ENCODE measurements around the gene CYP27B1.

The CYP27B1 gene

GRCh38 chr12:57765003-57765697 is 1.7 kb downstream of the CYP27B1 start:
- FAIRE-seq = no peak

- FAIRE-seq = no peak
Observed at GRCh38 chr12:57764662-57765002, 2.2 kb downstream of the CYP27B1 start.

- FAIRE-seq = no peak
Observed at GRCh38 chr12:57763881-57764661, 2.8 kb downstream of the CYP27B1 start.

GRCh38 chr12:57762463-57762862 is 4.4 kb downstream of the CYP27B1 start:
- FAIRE-seq = no peak

DNA sequence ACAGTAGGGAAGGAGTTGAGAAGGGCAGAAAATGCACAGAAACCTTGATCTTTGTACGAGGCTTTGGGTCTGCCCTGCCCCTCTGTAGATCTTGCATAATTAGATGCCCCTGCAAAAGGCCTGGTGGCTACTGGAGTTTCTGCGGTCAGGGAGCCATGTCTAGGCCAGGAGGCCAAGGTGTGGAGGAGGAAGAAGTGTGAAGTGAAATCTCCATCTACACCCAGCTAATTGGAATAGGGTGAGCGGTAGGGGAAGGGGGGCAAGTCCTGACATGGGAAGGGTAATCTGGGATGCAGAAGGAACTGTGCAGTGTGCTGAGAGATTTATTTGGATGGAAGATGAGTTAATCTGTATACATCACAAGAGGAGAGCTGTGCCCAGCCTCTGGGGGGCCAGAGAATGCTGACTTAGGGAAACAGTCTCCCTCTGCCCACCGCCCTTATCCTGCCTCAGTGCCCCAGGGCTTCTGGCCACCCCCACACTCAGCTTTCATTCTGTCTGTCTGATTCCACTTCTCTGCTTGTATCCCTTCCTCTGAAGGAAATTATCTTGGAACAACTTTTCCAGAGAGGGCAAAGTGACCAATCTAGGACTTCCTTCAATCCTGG is 5.4 kb downstream of the CYP27B1 start:
- FAIRE-seq = no peak

DNA sequence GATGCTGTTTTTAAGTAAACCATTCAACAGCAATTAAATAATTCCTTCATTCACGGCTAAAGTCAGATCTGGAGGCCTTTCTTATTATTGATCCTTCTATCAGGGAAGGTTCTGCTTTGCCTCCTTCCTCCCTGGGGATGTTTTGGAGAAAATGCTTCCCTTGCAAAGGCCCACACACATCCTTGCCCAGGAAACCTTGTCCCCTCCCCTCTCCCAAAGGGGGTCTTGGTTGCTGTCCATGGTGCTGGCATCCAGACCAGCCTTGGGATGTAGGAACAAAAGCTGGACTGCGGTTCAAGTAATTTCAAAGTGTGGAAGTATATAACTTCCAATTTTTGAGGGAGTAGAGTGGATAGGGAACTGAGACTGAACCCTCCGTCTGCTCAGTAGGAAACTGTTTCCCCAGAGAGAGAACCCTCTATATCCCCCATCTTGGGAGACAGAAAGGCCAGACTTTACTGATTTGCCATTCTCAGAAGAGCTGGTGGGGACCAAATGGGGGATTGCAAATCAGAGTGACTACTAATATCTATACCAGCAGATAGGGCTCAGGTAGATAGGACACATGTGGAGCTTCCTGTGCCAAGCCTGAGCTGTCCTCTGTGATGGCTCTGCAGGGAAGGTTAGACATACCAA is 6.4 kb downstream of the CYP27B1 start:
- FAIRE-seq = no peak

DNA sequence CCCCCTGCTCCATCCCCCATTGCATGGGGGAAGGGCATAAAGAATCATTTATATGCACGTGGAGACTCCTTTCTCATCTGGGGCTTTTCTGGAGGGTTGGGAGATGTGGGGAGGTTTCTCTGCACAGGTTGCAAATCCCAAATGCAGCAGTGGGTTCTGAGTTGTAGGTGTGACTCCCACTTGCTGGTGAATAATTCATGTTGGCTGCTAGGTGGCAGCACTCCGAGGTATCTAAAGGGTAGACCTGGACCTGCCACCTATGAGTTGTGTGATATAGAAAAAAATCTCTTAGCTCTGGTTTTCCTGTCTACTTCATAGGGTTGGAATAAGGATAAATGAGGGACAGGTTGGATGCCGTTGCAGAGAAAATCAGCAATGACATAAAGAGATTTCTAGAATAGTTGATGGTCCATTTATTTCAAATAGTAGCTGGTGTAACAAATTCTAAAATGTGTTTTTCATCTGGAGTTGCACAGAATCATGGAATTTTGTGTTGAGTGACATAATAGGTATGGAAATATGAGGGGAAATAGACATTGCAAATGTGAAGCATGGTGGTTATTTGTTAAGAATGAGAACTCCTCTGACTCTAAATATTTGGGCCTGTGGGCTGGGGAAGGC is 7.4 kb downstream of the CYP27B1 start:
- FAIRE-seq = no peak

DNA sequence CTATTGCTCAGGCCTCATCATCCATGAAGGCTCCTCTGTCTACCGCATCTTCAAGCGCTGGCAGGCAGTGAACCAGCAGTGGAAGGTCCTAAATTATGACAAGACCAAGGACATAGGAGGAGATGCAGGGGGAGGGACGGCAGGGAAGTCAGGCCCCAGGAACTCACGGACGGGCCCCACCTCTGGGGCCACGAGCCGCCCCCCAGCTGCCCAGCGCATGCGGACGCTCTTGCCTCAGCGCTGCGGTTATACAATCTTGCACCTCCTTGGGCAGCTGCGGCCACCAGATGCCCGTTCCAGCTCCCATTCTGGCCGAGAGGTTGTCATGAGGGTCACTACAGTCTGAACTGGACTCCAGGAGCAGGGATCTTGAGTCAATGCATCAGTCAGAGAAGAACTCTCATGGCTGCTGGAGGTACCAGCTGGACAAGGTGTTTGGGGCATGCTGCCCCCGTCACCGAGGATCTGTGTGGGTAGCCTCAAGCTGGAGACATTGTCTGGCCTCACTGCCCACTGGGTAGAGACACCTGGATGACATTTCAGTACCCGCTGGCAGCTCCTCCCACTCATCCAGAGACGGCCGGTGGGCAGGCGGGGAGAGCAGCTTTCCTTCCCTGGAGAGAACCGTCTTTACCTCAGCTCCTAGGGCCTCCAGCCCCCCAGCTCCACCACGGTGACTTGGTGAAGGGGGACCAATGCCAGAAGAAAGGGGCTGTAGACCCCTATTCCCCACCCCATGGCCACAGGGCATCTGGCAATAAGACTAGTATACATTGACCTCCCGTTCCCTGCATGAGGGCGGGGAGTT is 8.1 kb downstream of the CYP27B1 start:
- FAIRE-seq = no peak

- FAIRE-seq = no peak
Observed at GRCh38 chr12:57757771-57758170, 9.1 kb downstream of the CYP27B1 start.

GRCh38 chr12:57756406-57757341 is 10.2 kb downstream of the CYP27B1 start:
- FAIRE-seq = no peak

DNA sequence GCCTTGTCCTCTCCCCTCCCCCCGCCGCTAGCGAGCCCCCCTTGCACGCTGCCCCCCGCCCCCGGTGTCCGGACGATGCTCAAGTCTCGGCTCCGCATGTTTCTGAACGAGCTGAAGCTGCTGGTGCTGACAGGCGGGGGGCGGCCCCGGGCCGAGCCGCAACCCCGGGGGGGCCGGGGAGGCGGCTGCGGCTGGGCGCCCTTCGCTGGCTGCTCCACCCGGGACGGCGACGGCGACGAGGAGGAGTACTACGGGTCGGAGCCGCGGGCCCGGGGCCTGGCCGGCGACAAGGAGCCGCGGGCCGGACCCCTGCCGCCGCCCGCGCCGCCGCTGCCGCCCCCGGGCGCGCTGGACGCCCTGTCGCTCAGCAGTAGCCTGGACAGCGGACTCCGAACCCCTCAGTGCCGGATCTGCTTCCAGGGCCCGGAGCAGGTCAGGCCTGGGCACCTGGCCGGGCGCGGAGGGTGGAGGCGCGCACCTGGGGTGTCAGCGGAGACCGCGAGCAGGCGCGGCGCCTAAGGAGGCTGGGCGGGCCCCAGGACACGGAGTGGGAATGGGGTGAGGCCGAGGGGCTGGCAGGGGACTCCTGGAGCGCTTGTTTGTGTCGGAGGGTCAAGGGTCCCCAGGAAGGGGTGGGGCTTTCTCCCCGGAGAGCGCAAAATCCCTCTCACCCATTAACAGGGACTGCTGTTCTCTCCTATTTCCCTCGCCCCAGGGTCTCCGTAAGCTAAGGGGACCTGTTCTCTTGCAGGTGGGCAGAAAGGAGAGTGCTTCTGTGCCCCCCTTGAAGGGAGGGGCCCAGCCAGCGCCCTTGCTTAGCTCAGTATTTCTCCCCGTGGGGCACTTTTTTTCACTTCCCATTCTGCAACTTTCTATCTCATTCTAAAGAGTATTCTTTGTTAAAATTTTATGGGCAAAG is 11.2 kb downstream of the CYP27B1 start:
- FAIRE-seq = no peak

GRCh38 chr12:57755194-57755453 is 11.8 kb downstream of the CYP27B1 start:
- FAIRE-seq = no peak

DNA sequence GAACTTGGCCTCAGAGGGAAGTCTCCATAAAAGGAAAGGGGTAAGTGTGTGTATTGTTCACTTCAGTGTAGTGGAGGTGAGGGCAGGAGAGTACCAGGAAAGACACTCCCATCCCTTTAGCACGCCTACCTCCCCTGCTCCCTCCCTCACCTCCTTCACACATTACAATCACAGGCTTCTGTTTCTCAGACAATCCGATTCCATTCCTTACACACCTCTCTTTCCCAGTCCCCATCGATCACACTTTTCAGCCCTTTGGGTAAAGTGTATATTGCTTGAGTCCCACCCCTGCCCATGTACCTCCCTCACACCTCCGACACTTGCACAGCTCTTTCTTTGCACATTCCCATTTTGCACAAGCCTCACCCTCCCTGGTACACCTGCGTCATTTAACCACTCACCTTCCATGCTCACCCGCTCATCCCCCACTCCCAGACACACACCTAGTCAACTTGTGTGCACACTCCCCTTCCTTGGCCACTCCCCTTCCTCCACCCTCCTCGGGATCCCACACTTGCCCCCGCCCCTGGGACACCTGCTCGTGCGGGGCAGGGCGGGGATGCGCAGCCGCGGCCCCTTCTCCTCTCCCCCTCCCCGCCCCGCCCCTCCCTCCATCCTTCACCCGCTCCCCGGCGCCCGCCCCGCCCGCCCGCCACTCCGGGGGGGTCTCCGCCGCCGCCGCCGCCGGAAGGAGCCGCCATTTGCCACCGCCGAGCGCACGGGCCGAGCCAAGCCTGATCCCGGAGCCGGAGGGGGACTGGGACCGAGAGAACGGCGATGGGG is 12.3 kb downstream of the CYP27B1 start, which contains the start of gene MARCHF9:
Gene MARCHF9, plus strand, starts transcription at position 693 of the 783 bp plus-strand sequence. CDS start 426 bp downstream, outside the sequence.
- FAIRE-seq = no peak

- FAIRE-seq = no peak
Observed at GRCh38 chr12:57753756-57754337, 13.0 kb downstream of the CYP27B1 start.

DNA sequence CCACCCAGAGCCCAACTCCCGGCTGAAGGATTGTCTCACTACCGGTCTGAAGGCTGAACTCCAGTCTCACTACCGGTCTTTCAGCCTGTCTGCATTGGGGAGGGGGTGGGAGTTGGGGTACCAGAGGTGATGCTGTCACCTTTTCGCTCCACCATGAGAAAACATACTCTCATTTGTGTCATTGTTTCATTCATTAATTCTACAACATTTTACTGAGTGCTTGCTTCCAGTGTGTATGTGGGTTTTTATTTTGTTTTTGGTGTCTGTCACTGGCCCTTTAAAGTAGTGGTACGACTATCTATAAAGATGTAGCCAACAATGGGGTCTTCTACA is 14.2 kb downstream of the CYP27B1 start:
- no peak for FAIRE-seq

GRCh38 chr12:57751788-57752667 is 14.8 kb downstream of the CYP27B1 start, which contains the start of gene CDK4:
TSS of gene CDK4 (minus strand) at chr12:57752310. CDS start at chr12:57751717, 593 bp downstream.
- peak; percentile 87 for FAIRE-seq

- no peak for FAIRE-seq
Observed at GRCh38 chr12:57751432-57751787, 15.5 kb downstream of the CYP27B1 start.
